ENCODE results near the gene FAM221A. TPM values are rescaled to one million over a fixed set of nuclear protein-coding genes. Genes with fewer than 3 reads are reported as not detected.
"Not testable (repeated sequence)": the region's sequence is repeated elsewhere in the genome, so short reads cannot be mapped to it uniquely, and the experiment has no call there.

Gene FAM221A
- total and polyA plus RNA-seq, 2 of the 8 experiments (the other 6 are each of a cell fraction or from before 2014, with no cell fraction given), result 21.5 to 39.0 TPM

GRCh38 chr7:23722587-23723216, 42.7 kb downstream of the FAM221A start:
- 64% methylated on average over 21 of the region's 21 CpGs; no CpG with 5 or more reads in 1 of the 2 experiments for WGBS, 2 experiments (ENCODE audit: extremely low coverage in 1 of 2, insufficient coverage in 1 of 2, insufficient read length in 1 of 2, insufficient replicate concordance in 2 of 2, low coverage in 1 of 2, low lambda C conversion rate in 2 of 2, missing lambda C conversion rate in 1 of 2)
- H3K56ac ChIP-seq (replicated peaks; ENCODE audit: insufficient read length, low read depth, low read length); H3K14ac ChIP-seq (ENCODE audit: insufficient read length); FAIRE-seq; H2BK5ac ChIP-seq (ENCODE audit: low read depth, low read length); H3K4ac ChIP-seq (replicated peaks; ENCODE audit: insufficient read length, low read depth, low read length); H2AFZ ChIP-seq (ENCODE audit: low read length); H3K23ac ChIP-seq (ENCODE audit: insufficient read length); H4K5ac ChIP-seq (ENCODE audit: insufficient read length, low read depth, low read length); H3K27ac ChIP-seq (ENCODE audit: low read depth, low read length); H2BK12ac ChIP-seq (ENCODE audit: low read depth, low read length); H3K9me3 ChIP-seq (ENCODE audit: insufficient read depth in 2 of 2, low read depth in 1 of 2, low read length in 1 of 2); H3K23me2 ChIP-seq (ENCODE audit: low read depth, low read length); H3K4me1 ChIP-seq (replicated peaks in 1 of 4; ENCODE audit: control insufficient read depth in 3 of 4, insufficient read depth in 4 of 4, low read length in 3 of 4); H2BK15ac ChIP-seq (ENCODE audit: low read length); H3K18ac ChIP-seq (ENCODE audit: extremely low read depth, low read length); H3K79me2 ChIP-seq (ENCODE audit: control insufficient read depth in 1 of 2, insufficient read depth in 2 of 2, low read length in 2 of 2); H3K36me3 ChIP-seq (ENCODE audit: control insufficient read depth in 2 of 4, insufficient read depth in 4 of 4, low read length in 3 of 4); H2BK20ac ChIP-seq (ENCODE audit: low read length); H2BK120ac ChIP-seq (replicated peaks; ENCODE audit: low read depth, low read length); H2AK5ac ChIP-seq (ENCODE audit: low read depth, low read length); H3K79me1 ChIP-seq (ENCODE audit: low read depth, low read length); H4K20me1 ChIP-seq (replicated peaks in 1 of 2; ENCODE audit: control insufficient read depth in 1 of 2, insufficient read depth in 2 of 2, low read length in 2 of 2); H4K8ac ChIP-seq (ENCODE audit: extremely low read depth, insufficient read depth, low read length); H4K91ac ChIP-seq (replicated peaks; ENCODE audit: insufficient read length, low read length); DNase-seq (ENCODE audit: low read depth in 1 of 2, low spot score in 2 of 2): not testable (repeated sequence)
- POLR2A ChIA-PET (ENCODE audit: partially characterized antibody), result interaction anchor here (1.4 to 1.8 kb wide), 2 partner anchors 14 to 192 kb away, joined by 4 to 6 read pairs; no protein-coding TSS in a partner anchor
- peak overlapping the region in 2 of 4 experiments; percentile 43 to 82; a peak in 4 of 7 replicates for H3K9ac ChIP-seq (replicated peaks in 1 of 4; ENCODE audit: extremely low read depth in 1 of 4, low read depth in 3 of 4, low read length in 3 of 4)
- H3K4me3 ChIP-seq (ENCODE audit: extremely low read depth in 1 of 4, insufficient read depth in 2 of 4, low read depth in 3 of 4, low read length in 4 of 4), result peak overlapping the region; percentile 20 to 68 (median 35); a peak in 7 of 8 replicates
- peak overlapping the region; percentile 40 to 52 for H3K4me2 ChIP-seq (ENCODE audit: insufficient read depth in 1 of 2, low read depth in 2 of 2, low read length in 2 of 2)
- peaks cover 5 to 25% (median 19%) of the 10 kb centered on the region in 4 experiments for H3K27me3 ChIP-seq (replicated peaks in 1 of 4; ENCODE audit: control insufficient read depth in 3 of 4, extremely low read depth in 1 of 4, insufficient read depth in 3 of 4, low read length in 3 of 4)
- CTCF ChIA-PET (ENCODE audit: partially characterized antibody), result interaction anchor here (4.6 kb wide), 1 partner anchor 12 kb away, joined by 18 read pairs; the partner anchor contains the start of gene STK31
- peak; percentile 47; the same call in 1 of the 2 replicates for TF ChIP-seq YY1 (IDR thresholded peaks at IDR 0.05; ENCODE audit: low read depth, low read length)
- peak; percentile 23; the same call in 1 of the 2 replicates for TF ChIP-seq TAF1 (IDR thresholded peaks at IDR 0.05; ENCODE audit: low read depth, low read length)

Measured in H1 (cell line).